ENCODE data around the gene COX5A.

DNA sequence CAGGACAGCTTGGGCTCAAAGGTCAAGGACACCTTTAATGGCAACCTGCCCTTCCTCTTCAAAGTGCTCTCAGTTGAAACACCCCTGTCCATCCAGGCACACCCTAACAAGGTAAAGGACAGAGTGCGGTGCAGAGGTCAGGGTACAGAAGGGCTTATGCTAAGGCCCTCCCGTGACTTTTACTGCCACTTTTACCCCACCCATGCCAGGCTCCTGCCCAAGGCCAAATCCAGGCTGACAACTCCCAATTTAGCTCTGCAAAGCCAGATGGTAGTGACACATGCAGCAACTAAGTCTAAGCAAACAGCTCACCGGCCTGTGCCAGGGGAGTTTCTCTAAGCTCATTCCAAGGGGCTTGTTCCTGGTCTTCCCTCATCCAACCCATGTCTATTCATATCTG lies 46.4 kb downstream of the COX5A start:
- TF ChIP-seq, protein P1, sequence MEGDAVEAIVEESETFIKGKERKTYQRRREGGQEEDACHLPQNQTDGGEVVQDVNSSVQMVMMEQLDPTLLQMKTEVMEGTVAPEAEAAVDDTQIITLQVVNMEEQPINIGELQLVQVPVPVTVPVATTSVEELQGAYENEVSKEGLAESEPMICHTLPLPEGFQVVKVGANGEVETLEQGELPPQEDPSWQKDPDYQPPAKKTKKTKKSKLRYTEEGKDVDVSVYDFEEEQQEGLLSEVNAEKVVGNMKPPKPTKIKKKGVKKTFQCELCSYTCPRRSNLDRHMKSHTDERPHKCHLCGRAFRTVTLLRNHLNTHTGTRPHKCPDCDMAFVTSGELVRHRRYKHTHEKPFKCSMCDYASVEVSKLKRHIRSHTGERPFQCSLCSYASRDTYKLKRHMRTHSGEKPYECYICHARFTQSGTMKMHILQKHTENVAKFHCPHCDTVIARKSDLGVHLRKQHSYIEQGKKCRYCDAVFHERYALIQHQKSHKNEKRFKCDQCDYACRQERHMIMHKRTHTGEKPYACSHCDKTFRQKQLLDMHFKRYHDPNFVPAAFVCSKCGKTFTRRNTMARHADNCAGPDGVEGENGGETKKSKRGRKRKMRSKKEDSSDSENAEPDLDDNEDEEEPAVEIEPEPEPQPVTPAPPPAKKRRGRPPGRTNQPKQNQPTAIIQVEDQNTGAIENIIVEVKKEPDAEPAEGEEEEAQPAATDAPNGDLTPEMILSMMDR (conservative IDR thresholded peaks at IDR 0.05 in 1 of 2, IDR thresholded peaks at IDR 0.05 in 1 of 2; ENCODE audit: low read depth in 1 of 2, low read length in 2 of 2), result no peak
- TF ChIP-seq EZH2 (IDR thresholded peaks at IDR 0.05; ENCODE audit: low read length, missing control alignments), result no peak

All from fibroblast of lung (primary cell).